ENCODE results near the gene KEAP1.
"Not testable (repeated sequence)": the region's sequence is repeated elsewhere in the genome, so short reads cannot be mapped to it uniquely, and the experiment has no call there.

The KEAP1 gene

DNA sequence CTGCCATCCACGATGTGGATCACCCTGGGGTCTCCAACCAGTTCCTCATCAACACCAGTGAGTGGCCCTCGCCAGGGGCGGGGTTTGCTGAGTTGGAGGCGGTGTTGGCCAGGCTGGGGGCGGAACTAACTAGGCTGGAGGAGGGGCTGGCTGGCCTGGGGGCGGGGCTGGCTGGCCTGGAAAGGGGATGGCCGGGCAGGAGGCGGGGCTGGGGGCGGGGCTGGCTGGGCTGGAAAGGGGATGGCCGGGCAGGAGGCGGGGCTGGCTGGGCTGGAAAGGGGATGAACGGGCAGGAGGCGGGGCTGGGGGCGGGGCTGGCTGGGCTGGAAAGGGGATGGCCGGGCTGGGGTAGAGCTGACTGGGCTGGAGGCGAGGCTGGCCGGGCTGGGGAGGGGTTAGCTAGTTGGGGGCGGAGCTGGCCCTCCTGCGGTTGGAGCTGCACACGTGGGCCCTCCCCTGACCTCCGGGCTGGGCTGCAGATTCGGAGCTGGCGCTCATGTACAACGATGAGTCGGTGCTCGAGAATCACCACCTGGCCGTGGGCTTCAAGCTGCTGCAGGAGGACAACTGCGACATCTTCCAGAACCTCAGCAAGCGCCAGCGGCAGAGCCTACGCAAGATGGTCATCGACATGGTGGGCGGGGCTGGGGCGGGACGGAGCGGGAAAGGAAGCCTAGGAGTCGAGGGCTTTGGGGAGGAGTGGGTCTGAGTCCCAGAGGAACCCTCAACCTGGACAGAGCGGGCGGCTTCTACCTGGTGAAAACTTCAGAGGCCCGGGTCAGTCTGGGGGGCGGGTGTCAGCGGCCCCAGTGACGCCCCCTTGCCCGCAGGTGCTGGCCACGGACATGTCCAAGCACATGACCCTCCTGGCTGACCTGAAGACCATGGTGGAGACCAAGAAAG is 41.9 kb downstream of the KEAP1 start:
- peak; percentile 85 to 97 for DNase-seq (ENCODE audit: low spot score in 2 of 2)
- peaks cover 7% of the 10 kb centered on the region for H3K4me1 ChIP-seq
- H3K27me3 ChIP-seq (ENCODE audit: low read depth), result no peaks in the 10 kb centered on the region
- H3K36me3 ChIP-seq (replicated peaks), result no peaks in the 10 kb centered on the region
- in situ Hi-C loops (cut with MboI; ENCODE audit: low sequenced_read_pairs), result no loop called here
- no peaks in the 10 kb centered on the region for H3K9me3 ChIP-seq
- H3K4me3 ChIP-seq, result peak overlapping the region; percentile 15; the same call in 1 of the 2 replicates

DNA sequence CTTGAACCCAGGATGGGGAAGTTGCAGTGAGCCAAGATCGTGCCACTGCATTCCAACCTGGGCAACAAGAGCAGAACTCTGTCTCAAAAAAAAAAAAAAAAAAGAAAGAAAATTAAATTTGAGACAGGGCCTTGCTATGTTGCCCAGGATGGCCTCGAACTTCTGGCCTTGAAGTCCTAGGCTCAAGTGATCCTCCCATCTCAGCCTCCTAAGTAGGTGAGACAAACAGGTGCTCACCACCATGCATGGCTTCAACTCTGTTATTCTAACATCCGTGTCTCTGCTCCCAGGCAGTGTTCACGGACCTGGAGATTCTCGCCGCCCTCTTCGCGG is 42.5 kb downstream of the KEAP1 start:
- DNase-seq (ENCODE audit: low spot score in 2 of 2), result no peak
- Histone ChIP-seq H3K4me1 (peaks cover 7% of the 10 kb centered on the region), H3K27me3 (ENCODE audit: low read depth) (no peaks in the 10 kb centered on the region), H3K4me3 (no peak overlapping the region), H3K36me3 (replicated peaks) (no peaks in the 10 kb centered on the region), H3K9me3 (no peaks in the 10 kb centered on the region)
- in situ Hi-C loops (cut with MboI; ENCODE audit: low sequenced_read_pairs), result no loop called here

DNA sequence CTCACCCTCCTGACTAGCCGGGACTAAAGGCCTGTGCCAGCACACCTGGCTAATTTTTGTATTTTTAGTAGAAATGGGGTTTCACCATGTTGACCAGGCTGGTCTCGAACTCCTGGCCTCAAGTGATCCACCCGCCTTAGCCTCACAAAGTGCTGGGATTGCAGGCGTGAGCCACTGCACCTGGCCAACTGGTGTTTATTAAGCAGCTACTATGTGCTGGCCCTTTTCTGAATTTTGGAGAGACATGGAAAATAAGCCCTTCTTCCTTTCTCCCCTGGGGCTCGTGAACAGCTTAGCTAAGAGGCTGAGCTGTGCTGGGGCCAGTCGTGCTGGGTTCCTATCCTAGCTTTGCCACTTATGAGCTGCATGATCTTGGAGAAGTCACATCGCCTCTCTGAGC is 44.4 kb downstream of the KEAP1 start:
- in situ Hi-C loops (cut with MboI; ENCODE audit: low sequenced_read_pairs); DNase-seq (ENCODE audit: low spot score in 2 of 2); H3K9me3 ChIP-seq; H3K4me1 ChIP-seq; H3K36me3 ChIP-seq (replicated peaks); H3K27me3 ChIP-seq (ENCODE audit: low read depth); H3K4me3 ChIP-seq: not testable (repeated sequence)

DNA sequence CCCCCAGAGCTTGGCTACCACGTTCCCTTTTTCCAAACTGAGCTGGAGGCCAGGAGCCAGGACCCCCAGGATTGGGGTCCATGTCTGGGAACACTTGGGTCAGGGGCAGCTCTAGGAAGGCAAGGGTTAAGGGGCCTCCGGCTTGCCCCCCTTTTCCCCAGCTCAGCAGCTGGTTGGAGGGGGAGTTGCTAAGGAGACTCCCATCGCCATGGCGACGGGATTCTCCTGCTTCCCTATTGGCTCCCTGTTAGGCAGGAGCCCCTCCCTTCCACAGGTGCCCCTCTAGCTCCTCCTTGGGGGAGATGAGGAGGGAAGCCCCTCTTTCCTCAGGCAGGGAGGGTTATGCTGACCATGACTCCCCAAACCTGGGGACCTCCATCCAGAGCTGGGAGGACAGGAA is 48.9 kb downstream of the KEAP1 start:
- Histone ChIP-seq H3K4me1 (peaks cover 5% of the 10 kb centered on the region), H3K9me3 (no peaks in the 10 kb centered on the region), H3K36me3 (replicated peaks) (no peaks in the 10 kb centered on the region), H3K27me3 (ENCODE audit: low read depth) (no peaks in the 10 kb centered on the region), H3K4me3 (no peak overlapping the region)
- DNase-seq (ENCODE audit: low spot score in 2 of 2), result peak in 1 of 2 experiments; percentile 39
- in situ Hi-C loops (cut with MboI; ENCODE audit: low sequenced_read_pairs), result no loop called here

DNA sequence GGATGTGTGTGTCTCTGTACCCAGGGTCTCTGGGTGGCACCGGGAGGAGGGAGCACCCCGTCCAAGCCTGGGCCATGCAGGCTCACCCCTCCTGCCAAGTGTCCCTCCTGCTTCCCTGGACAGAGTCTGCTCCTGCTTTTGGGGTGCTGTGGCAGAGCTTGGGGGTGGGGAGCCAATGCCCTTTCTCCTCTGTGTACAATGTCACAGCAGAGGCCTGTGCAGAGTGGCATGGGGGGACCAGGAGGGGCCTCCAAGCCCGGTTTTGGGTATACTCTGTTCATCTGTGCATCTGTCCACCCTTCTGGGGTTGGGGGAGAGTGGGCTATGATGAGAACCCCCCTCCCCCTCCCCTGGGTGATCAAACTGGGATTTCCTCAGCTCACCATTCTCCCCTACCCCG is 49.3 kb downstream of the KEAP1 start:
- Histone ChIP-seq H3K9me3 (no peaks in the 10 kb centered on the region), H3K4me1 (peaks cover 5% of the 10 kb centered on the region), H3K27me3 (ENCODE audit: low read depth) (no peaks in the 10 kb centered on the region), H3K36me3 (replicated peaks) (no peaks in the 10 kb centered on the region), H3K4me3 (no peak overlapping the region)
- in situ Hi-C loops (cut with MboI; ENCODE audit: low sequenced_read_pairs), result no loop called here
- no peak for DNase-seq (ENCODE audit: low spot score in 2 of 2)

DNA sequence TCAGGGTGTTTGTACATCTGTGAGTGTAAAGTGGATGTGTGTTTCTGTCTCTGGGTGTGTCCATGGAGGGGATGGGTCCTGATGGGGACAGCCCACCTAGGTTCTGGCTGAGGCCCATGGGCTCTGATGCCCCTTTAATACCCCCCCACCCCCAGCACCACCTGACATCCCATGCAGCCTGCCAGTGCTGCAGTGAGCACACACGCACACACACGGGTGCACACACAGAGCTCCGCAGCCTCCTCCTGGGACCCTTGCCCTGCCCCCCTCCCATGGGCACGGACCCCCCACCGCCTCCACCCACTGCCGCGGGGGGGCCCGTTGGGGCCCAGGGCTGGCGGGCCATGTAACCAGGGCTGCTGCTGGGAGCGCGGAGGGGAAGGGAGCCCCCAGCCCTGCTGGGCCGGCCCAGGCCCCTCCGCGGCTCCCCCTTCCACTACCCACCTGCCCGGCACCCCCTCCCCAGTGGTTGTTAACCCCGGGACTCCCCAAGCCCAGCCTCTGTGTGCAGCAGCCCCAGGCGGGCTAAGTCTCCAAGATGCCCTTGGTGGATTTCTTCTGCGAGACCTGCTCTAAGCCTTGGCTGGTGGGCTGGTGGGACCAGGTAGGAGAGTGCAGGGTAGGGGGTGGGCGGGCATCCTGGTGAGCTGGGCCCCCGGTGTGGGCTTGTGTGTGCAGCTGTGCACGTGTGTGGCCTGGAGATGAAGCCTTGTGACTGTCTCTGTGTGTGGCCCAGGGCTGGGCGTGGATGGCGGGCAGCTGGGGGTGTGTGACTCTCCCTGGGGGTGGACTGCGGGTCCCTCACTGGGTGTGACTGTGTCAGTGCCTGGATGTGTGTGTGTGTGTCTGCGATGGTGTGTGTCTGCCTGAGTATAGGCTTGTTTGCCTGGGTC is 50.2 kb downstream of the KEAP1 start:
- no peak for DNase-seq (ENCODE audit: low spot score in 2 of 2)
- H3K4me3 ChIP-seq, result no peak overlapping the region
- in situ Hi-C loops (cut with MboI; ENCODE audit: low sequenced_read_pairs), result no loop called here
- H3K36me3 ChIP-seq (replicated peaks), result no peaks in the 10 kb centered on the region
- H3K9me3 ChIP-seq, result no peaks in the 10 kb centered on the region
- H3K4me1 ChIP-seq, result peaks cover 5% of the 10 kb centered on the region
- H3K27me3 ChIP-seq (ENCODE audit: low read depth), result no peaks in the 10 kb centered on the region

DNA sequence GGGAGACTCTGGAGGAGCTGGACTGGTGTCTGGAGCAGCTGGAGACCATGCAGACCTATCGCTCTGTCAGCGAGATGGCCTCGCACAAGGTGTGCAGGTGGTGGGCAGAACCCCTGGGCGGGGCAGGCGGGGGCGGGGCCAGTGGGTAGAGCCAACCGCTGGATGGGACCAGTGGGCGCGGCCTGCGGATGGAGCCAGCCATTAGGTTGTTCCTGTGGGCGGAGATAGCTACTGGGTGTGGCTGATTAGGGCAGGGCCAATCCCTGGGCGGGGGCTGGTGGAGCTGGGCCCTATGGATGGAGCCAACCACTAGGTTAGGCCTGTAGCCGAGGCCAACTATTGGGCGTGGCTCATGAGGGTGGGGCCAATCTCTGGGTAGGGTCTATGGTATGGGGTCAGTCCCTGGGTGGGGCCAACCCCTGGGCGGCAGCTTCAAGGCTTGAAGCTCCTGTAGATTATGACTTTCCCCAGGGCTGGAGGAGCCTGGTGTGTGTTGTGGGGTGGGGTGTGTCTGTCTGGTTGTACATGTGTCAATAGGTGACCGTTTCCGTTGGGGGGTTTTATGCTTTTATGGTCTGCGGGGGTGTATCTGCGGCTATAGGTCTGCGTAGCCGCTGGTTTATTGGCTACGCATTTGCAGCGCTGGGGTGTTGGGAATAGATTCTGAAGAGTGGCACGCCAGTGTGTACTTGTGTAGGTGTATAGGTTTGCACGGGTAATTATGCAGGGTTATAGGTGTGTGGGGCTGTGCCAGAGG is 52.1 kb downstream of the KEAP1 start:
- H3K27me3 ChIP-seq (ENCODE audit: low read depth), result no peaks in the 10 kb centered on the region
- peak; percentile 28 to 86 for DNase-seq (ENCODE audit: low spot score in 2 of 2)
- no peaks in the 10 kb centered on the region for H3K36me3 ChIP-seq (replicated peaks)
- in situ Hi-C loops (cut with MboI; ENCODE audit: low sequenced_read_pairs), result no loop called here
- 0 out of 2 replicates have a peak, but pooled peaks cover 3% of the 10 kb centered on the region for H3K4me1 ChIP-seq
- no peaks in the 10 kb centered on the region for H3K9me3 ChIP-seq
- H3K4me3 ChIP-seq, result no peak overlapping the region

DNA sequence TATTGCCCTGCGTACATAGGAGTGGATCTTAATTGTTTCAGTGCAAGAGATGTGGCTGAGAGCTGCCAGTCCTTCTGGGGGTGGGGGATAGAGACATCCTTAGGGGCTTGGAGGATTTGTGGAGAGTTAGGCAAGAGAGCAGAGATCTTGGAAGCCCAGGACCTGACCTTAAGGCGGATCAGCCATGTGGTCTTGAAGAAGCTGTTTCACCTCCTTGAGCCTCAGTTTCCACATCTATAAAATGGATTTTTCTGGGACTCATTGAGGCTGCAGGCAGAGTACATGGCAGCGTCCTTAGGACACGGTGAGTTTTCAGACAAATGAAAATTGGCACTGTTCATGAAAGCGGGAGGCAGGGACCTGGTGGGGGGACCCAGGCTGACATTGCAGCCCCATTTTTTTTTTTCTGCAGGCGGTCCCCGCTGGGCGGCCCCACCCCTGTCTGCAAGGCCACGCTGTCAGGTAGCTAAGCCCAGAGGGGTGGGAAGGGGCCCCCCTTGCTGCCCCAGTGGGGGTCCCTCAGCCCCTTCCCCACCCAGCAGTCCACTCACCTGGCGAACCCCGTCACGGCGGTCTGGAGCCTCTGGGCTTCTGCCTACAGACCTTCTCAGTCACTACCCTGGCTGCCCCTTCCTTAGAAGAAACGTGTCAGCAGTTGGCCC is 52.8 kb downstream of the KEAP1 start:
- H3K4me3 ChIP-seq, result no peak overlapping the region
- in situ Hi-C loops (cut with MboI; ENCODE audit: low sequenced_read_pairs), result no loop called here
- 0 out of 2 replicates have a peak, but pooled peaks cover 3% of the 10 kb centered on the region for H3K4me1 ChIP-seq
- DNase-seq (ENCODE audit: low spot score in 2 of 2), result no peak
- no peaks in the 10 kb centered on the region for H3K9me3 ChIP-seq
- no peaks in the 10 kb centered on the region for H3K27me3 ChIP-seq (ENCODE audit: low read depth)
- no peaks in the 10 kb centered on the region for H3K36me3 ChIP-seq (replicated peaks)

DNA sequence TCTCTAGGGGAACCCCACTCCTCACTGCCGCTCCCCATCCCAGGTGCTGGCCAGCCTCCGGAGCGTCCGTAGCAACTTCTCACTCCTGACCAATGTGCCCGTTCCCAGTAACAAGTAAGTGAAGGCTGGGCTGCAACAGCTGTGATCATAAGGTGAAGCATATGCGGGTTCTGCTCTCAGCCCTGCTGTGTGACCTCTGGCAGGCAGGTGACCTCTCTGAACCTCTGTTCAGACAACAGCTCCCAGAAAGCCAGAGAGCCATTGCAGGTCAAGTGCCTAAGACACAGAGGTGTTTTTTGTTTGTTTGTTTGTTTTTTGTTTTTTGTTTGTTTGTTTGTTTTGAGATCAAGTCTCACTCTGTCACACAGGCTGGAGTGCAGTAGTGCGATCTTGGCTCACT is 54.1 kb downstream of the KEAP1 start:
- H3K9me3 ChIP-seq, result no peaks in the 10 kb centered on the region
- in situ Hi-C loops (cut with MboI; ENCODE audit: low sequenced_read_pairs), result no loop called here
- H3K36me3 ChIP-seq (replicated peaks), result no peaks in the 10 kb centered on the region
- H3K4me3 ChIP-seq, result no peak overlapping the region
- H3K4me1 ChIP-seq, result 0 out of 2 replicates have a peak, but pooled peaks cover 3% of the 10 kb centered on the region
- no peaks in the 10 kb centered on the region for H3K27me3 ChIP-seq (ENCODE audit: low read depth)
- DNase-seq (ENCODE audit: low spot score in 2 of 2), result no peak

DNA sequence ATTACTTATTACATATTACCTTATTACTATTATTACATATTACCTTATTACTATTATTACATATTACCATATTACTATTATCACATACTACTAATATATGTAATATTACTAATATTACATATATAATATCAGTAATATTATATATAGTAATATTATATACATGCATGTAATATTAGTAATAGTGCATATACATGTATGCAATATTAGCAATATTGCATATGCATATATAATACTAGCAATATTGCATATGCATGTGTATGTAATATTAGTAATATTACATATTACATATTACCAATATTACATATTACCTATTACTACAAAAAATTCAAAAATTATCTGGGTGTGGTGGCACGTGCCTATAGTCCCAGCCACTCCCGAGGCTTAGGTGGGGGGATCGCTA is 60.5 kb downstream of the KEAP1 start:
- Histone ChIP-seq H3K27me3 (ENCODE audit: low read depth) (no peaks in the 10 kb centered on the region), H3K36me3 (replicated peaks) (no peaks in the 10 kb centered on the region), H3K4me1 (no peaks in the 10 kb centered on the region), H3K9me3 (no peaks in the 10 kb centered on the region), H3K4me3 (no peak overlapping the region)
- no peak for DNase-seq (ENCODE audit: low spot score in 2 of 2)
- in situ Hi-C loops (cut with MboI; ENCODE audit: low sequenced_read_pairs), result no loop called here

DNA sequence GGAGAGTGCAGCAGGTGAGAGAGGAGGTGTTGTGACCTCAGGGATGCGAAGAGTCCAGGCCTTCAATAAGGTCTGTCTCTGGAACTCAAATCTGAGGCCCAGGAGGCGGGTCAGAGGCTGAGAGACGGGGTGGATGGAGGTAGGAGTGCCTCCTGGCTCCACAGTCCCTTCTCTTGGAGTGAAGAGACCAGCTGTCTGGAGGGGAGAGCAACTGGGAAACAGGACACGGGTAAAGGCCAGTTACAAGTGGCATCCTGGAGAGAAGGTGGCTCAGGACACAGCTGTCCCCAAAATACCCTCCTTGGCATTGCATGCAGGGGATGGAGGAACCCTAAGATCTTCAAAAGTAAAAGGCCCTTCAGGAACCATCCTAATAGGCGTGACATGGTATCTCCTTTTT is 63.6 kb downstream of the KEAP1 start:
- Histone ChIP-seq H3K4me3 (no peak overlapping the region), H3K27me3 (ENCODE audit: low read depth) (no peaks in the 10 kb centered on the region), H3K36me3 (replicated peaks) (no peaks in the 10 kb centered on the region), H3K4me1 (no peaks in the 10 kb centered on the region), H3K9me3 (no peaks in the 10 kb centered on the region)
- in situ Hi-C loops (cut with MboI; ENCODE audit: low sequenced_read_pairs), result no loop called here
- DNase-seq (ENCODE audit: low spot score in 2 of 2), result no peak
